Fibroblast of lung (primary cell): ENCODE results near the gene ROBO1. TPM values are rescaled to one million over a fixed set of nuclear protein-coding genes. Genes with fewer than 3 reads are reported as not detected.
"Not testable (repeated sequence)": the region's sequence is repeated elsewhere in the genome, so short reads cannot be mapped to it uniquely, and the experiment has no call there.

Source experiments
- DNase-seq, 2 donors: peaks; one replicate each; pipeline versions ENCODE4 v3.0.0 to v3.0.0-alpha.2; 2010; ENCODE audit warnings: low read depth in 2 of 2
- H2AFZ ChIP-seq: 2 replicates; pipeline ENCODE4 v1.5.1; 2012; ENCODE audit warnings: low read length, control low read depth, inconsistent platforms
- H3K27ac ChIP-seq: 2 replicates; pipeline ENCODE4 v1.5.1; 2011; ENCODE audit warnings: low read length, control low read depth; ENCODE audit not compliant: insufficient read depth
- H3K27me3 ChIP-seq: 2 replicates; pipeline ENCODE4 v1.5.1; 2011; ENCODE audit warnings: mild to moderate bottlenecking, low read length; ENCODE audit not compliant: control insufficient read depth, insufficient read depth
- H3K36me3 ChIP-seq: 2 replicates; pipeline ENCODE4 v1.5.1; 2011; ENCODE audit warnings: low read length; ENCODE audit not compliant: control insufficient read depth, insufficient read depth
- H3K4me1 ChIP-seq: 2 replicates; pipeline ENCODE4 v1.5.1; 2011; ENCODE audit warnings: low read length; ENCODE audit not compliant: control insufficient read depth, insufficient read depth; ENCODE audit errors: extremely low read depth
- H3K4me2 ChIP-seq: 2 replicates; pipeline ENCODE4 v1.5.1; 2011; ENCODE audit warnings: low read length, control low read depth; ENCODE audit not compliant: insufficient read depth; ENCODE audit errors: extremely low read depth
- H3K4me3 ChIP-seq, 4 experiments: fragments of 200-600 bp in 1 of 4; sonication (generic) in 1 of 4; replicated peaks in 1 of 4; 2 replicates each; pipeline ENCODE4 v1.5.1; 2011 to 2016; ENCODE audit warnings: low read length in 4 of 4, low read depth in 3 of 4, mild to moderate bottlenecking in 3 of 4, control low read depth in 2 of 4, inconsistent platforms in 1 of 4, mixed read lengths in 1 of 4; ENCODE audit not compliant: insufficient read depth in 1 of 4; ENCODE audit errors: control extremely low read depth in 1 of 4
- H3K79me2 ChIP-seq: 2 replicates; pipeline ENCODE4 v1.5.1; 2012; ENCODE audit warnings: mild to moderate bottlenecking, low read length, inconsistent platforms; ENCODE audit not compliant: control insufficient read depth, insufficient read depth
- H3K9ac ChIP-seq: 2 replicates; pipeline ENCODE4 v1.5.1; 2011; ENCODE audit warnings: mild to moderate bottlenecking, low read length, control low read depth; ENCODE audit not compliant: insufficient read depth
- H3K9me3 ChIP-seq: 2 replicates; pipeline ENCODE4 v1.5.1; 2012; ENCODE audit warnings: low read depth, low read length; ENCODE audit not compliant: control insufficient read depth, insufficient read depth
- H4K20me1 ChIP-seq: 2 replicates; pipeline ENCODE4 v1.5.1; 2011; ENCODE audit warnings: low read length; ENCODE audit not compliant: control insufficient read depth, insufficient read depth; ENCODE audit errors: extremely low read depth
- EZH2 ChIP-seq: IDR thresholded peaks from 2 replicates; pipeline ENCODE4 v1.5.1; 2012; ENCODE audit warnings: low read length, control low read depth, mild to moderate bottlenecking; ENCODE audit errors: missing control alignments
- polyA plus RNA-seq, 2 donors: library from polyadenylated mRNA; depleted of rRNA in 1 of 2; stranded (reverse) in 1 of 2; unstranded in 1 of 2; fragments of >200 nt; gene quantifications; 2 replicates each; pipeline ENCODE4 v1.2.1, GENCODE V29; 2011 to 2012; ENCODE audit warnings: missing spikeins in 1 of 2
- total RNA-seq: library from RNA; depleted of rRNA; stranded (reverse); fragments of >200 nt; gene quantifications from 2 replicates; pipeline ENCODE4 v1.2.1, GENCODE V29; 2014
- TF ChIP-seq, protein P1 (sequence below), 2 donors: IDR thresholded peaks in 1 of 2; conservative IDR thresholded peaks in 1 of 2; 1 replicate in 1 of 2; 2 replicates in 1 of 2; pipeline ENCODE4 v1.5.1; 2011 to 2012; ENCODE audit warnings: low read length in 2 of 2, control low read depth in 1 of 2, inconsistent platforms in 1 of 2, low read depth in 1 of 2, mild to moderate bottlenecking in 1 of 2

The ROBO1 gene
- total and polyA plus RNA-seq, 2 donors (not counting 1 experiment from before 2014, with no cell fraction given), result 53.8 to 104 TPM

DNA sequence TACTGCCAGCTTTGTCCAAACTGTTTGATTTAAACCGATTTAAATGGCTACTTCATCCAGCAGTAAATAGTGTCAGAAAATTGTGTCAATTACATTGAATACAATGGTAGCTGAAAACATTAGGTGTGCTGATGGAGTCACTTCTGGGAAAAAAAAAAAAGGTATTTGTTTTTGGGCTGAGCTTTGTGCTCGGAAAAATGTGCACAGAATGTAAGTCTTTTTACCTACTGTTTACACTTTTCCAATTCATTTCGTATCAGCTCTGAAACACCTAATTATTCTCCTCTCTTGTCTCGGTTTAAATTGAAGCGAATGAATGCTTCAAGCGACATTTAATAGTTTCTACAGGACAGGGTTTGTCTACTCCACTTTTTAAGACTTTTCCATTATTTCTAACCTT lies 1078.4 kb downstream of the ROBO1 start:
- Histone ChIP-seq H3K4me3 (no peak overlapping the region), H3K4me2 (no peak overlapping the region), H3K27me3 (no peaks in the 10 kb centered on the region), H4K20me1 (no peaks in the 10 kb centered on the region), H3K9ac (no peak overlapping the region), H3K79me2 (no peaks in the 10 kb centered on the region), H2AFZ (no peak overlapping the region), H3K4me1 (no peaks in the 10 kb centered on the region), H3K27ac (no peak overlapping the region), H3K9me3 (no peaks in the 10 kb centered on the region), H3K36me3 (no peaks in the 10 kb centered on the region)
- DNase-seq, result no peak
- no peak for TF ChIP-seq EZH2
- TF ChIP-seq, protein P1, sequence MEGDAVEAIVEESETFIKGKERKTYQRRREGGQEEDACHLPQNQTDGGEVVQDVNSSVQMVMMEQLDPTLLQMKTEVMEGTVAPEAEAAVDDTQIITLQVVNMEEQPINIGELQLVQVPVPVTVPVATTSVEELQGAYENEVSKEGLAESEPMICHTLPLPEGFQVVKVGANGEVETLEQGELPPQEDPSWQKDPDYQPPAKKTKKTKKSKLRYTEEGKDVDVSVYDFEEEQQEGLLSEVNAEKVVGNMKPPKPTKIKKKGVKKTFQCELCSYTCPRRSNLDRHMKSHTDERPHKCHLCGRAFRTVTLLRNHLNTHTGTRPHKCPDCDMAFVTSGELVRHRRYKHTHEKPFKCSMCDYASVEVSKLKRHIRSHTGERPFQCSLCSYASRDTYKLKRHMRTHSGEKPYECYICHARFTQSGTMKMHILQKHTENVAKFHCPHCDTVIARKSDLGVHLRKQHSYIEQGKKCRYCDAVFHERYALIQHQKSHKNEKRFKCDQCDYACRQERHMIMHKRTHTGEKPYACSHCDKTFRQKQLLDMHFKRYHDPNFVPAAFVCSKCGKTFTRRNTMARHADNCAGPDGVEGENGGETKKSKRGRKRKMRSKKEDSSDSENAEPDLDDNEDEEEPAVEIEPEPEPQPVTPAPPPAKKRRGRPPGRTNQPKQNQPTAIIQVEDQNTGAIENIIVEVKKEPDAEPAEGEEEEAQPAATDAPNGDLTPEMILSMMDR (conservative IDR thresholded peaks at IDR 0.05 in 1 of 2, IDR thresholded peaks at IDR 0.05 in 1 of 2; ENCODE audit: low read depth in 1 of 2, low read length in 2 of 2), result no peak

DNA sequence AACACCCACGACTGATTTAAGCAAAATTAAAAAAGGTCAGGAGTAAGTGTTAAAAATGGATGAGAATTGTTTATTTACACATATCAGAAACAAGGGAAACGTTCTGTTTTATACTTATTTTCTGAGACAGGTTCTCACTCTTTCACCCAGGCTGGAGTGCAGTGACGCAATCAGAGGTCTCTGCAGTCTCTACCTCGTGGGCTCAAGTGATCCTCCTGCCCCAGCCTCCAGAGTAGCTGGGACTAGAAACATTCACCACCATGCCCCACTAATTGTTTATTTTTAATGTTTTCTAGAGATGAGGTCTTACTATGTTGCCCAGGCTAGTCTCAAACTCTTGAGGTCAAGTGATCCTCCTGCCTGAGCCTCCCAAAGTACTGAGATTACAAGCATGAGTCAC lies 1080.3 kb downstream of the ROBO1 start:
- no peak overlapping the region for H2AFZ ChIP-seq
- no peaks in the 10 kb centered on the region for H4K20me1 ChIP-seq
- H3K4me3 ChIP-seq, result no peak overlapping the region
- no peaks in the 10 kb centered on the region for H3K4me1 ChIP-seq
- H3K27me3 ChIP-seq, result no peaks in the 10 kb centered on the region
- H3K79me2 ChIP-seq, result no peaks in the 10 kb centered on the region
- TF ChIP-seq, protein P1 (conservative IDR thresholded peaks at IDR 0.05 in 1 of 2, IDR thresholded peaks at IDR 0.05 in 1 of 2; ENCODE audit: low read depth in 1 of 2, low read length in 2 of 2), result no peak
- no peak for TF ChIP-seq EZH2
- no peak overlapping the region for H3K4me2 ChIP-seq
- H3K36me3 ChIP-seq, result no peaks in the 10 kb centered on the region
- no peak for DNase-seq
- H3K9ac ChIP-seq, result no peak overlapping the region
- no peak overlapping the region for H3K27ac ChIP-seq
- no peaks in the 10 kb centered on the region for H3K9me3 ChIP-seq

DNA sequence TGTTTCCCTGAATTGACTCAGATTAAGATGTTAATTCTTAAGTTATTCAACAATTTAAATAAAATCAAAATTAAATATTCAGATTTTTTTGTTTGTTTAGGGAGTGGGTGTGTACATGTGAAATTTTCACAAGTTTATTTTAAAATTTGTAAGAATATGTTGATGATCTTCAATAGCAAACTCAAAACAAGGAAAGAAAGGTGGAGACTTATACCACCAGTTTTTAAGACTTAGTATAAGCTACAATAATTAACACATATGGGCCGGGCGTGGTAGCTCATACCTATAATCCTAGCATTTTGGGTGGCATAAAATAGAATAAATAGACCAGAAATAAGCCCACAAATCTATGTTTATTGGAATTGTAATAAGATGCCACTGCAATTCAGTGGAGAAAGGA lies 1084.5 kb downstream of the ROBO1 start:
- TF ChIP-seq, protein P1 (conservative IDR thresholded peaks at IDR 0.05 in 1 of 2, IDR thresholded peaks at IDR 0.05 in 1 of 2; ENCODE audit: low read depth in 1 of 2, low read length in 2 of 2), result no peak
- no peak for TF ChIP-seq EZH2
- Histone ChIP-seq H3K4me3 (no peak overlapping the region), H3K36me3 (no peaks in the 10 kb centered on the region), H3K27me3 (no peaks in the 10 kb centered on the region), H3K9ac (no peak overlapping the region), H2AFZ (no peak overlapping the region), H3K27ac (no peak overlapping the region), H4K20me1 (no peaks in the 10 kb centered on the region), H3K79me2 (no peaks in the 10 kb centered on the region), H3K9me3 (no peaks in the 10 kb centered on the region), H3K4me2 (no peak overlapping the region), H3K4me1 (no peaks in the 10 kb centered on the region)
- DNase-seq, result no peak

DNA sequence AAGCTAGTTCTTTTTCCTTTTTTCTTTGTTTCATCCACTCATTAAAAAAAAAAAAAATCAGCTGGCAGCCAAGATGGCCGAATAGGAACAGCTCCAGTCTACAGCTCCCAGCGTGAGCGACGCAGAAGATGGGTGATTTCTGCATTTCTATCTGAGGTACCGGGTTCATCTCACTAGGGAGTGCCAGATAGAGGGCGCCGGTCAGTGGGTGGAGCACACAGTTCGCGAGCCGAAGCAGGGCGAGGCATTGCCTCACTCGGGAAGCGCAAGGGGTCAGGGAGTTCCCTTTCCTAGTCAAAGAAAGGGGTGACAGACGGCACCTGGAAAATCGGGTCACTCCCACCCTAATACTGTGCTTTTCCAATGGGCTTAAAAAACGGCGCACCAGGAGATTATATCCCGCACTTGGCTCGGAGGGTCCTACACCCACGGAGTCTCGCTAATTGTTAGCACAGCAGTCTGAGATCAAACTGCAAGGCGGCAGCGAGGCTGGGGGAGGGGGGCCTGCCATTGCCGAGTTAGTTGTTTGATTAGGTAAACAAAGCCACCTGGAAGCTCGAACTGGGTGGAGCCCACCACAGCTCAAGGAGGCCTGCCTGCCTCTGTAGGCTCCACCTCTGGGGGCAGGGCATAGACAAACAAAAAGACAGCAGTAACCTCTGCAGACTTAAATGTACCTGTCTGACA lies 1092.5 kb downstream of the ROBO1 start:
- not testable (repeated sequence) for H3K4me1 ChIP-seq, H3K9ac ChIP-seq, H3K4me3 ChIP-seq, H4K20me1 ChIP-seq, H3K4me2 ChIP-seq, DNase-seq, H3K9me3 ChIP-seq, H3K27me3 ChIP-seq, H3K36me3 ChIP-seq, H3K27ac ChIP-seq, H2AFZ ChIP-seq, H3K79me2 ChIP-seq
